Panc1 (cell line): ENCODE measurements around the gene KRTAP12-3.

Experiments used
- CTCF ChIP-seq: fragments of 450-650 bp; IDR thresholded peaks from 2 replicates; pipeline ENCODE4 v1.5.1; 2017; ENCODE audit warnings: mild to moderate bottlenecking
- POLR2AphosphoS5 ChIP-seq: IDR thresholded peaks from 2 replicates; pipeline ENCODE4 v1.6.1; 2012; ENCODE audit warnings: mild to moderate bottlenecking, low read depth, low read length, moderate library complexity
- REST ChIP-seq, 2 experiments: IDR thresholded peaks; 2 replicates each; pipeline ENCODE4 v1.6.1; 2011 to 2012; ENCODE audit warnings: low read depth in 2 of 2, control low read depth in 1 of 2, low read length in 1 of 2, mild to moderate bottlenecking in 1 of 2, moderate library complexity in 1 of 2; ENCODE audit not compliant: insufficient read depth in 1 of 2
- SIN3A ChIP-seq: IDR thresholded peaks from 2 replicates; pipeline ENCODE4 v1.6.1; 2012; ENCODE audit warnings: low read depth, mild to moderate bottlenecking, low read length, moderate library complexity, borderline replicate concordance; ENCODE audit not compliant: insufficient read depth

DNA sequence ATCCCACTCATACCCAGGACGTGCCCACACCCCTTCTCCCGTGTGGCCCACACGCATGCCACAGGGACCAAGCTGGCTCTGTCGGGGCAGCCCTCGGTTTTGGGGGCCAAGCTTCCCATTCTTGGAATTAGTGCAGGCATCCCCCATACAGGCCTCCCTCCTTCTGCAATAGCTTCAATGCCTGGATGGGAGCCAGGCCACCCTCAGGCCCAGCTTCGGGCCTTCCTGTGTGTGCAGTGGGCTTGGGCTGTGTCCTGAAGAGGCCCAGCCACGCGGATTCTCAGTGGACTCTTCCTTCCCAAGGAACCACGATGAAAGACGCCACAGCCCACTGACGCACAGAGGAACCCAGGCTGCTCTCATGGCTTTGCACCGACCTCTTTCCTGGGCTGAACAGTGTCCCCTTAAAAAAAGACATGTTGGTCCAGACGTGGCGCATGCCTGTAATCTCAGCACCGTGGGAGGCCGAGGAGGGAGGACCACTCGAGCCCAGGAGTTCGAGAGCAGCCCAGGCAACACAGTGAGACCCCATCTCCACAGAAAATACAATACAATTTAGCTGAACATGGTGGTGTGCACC is 8.1 kb upstream of the KRTAP12-3 start:
- TF ChIP-seq CTCF (no peak), POLR2AphosphoS5 (no peak), REST (IDR thresholded peaks at IDR 0.05; ENCODE audit: insufficient read depth in 1 of 2, low read depth in 2 of 2, low read length in 1 of 2) (no peak), SIN3A (no peak)
